HEK293T (cell line): ENCODE measurements around the gene MRC1.

Experiments
- ARNT ChIP-seq: fragments of 450-650 bp; IDR thresholded peaks from 2 replicates; pipeline ENCODE4 v1.6.1; 2017; ENCODE audit warnings: mild to moderate bottlenecking
- BHLHE40 ChIP-seq: fragments of 450-650 bp; IDR thresholded peaks from 2 replicates; pipeline ENCODE4 v1.6.1; 2016; ENCODE audit warnings: mild to moderate bottlenecking, moderate library complexity, borderline replicate concordance
- FOXA1 ChIP-seq: fragments of 450-650 bp; IDR thresholded peaks from 2 replicates; pipeline ENCODE4 v1.6.1; 2016; ENCODE audit warnings: mild to moderate bottlenecking
- FOXK2 ChIP-seq: fragments of 450-650 bp; IDR thresholded peaks from 2 replicates; pipeline ENCODE4 v1.6.1; 2016; ENCODE audit warnings: mild to moderate bottlenecking
- FOXM1 ChIP-seq: fragments of 450-650 bp; IDR thresholded peaks from 2 replicates; pipeline ENCODE4 v1.6.1; 2017; ENCODE audit warnings: mild to moderate bottlenecking, borderline replicate concordance
- HDGF ChIP-seq: fragments of 450-650 bp; IDR thresholded peaks from 2 replicates; pipeline ENCODE4 v1.6.1; 2017; ENCODE audit warnings: antibody characterized with exemption, borderline replicate concordance
- NFRKB ChIP-seq: fragments of 450-650 bp; IDR thresholded peaks from 2 replicates; pipeline ENCODE4 v1.6.1; 2016; ENCODE audit warnings: mild to moderate bottlenecking, moderate library complexity
- PKNOX1 ChIP-seq: fragments of 450-650 bp; IDR thresholded peaks from 2 replicates; pipeline ENCODE4 v1.6.1; 2016
- SP1 ChIP-seq: fragments of 450-650 bp; IDR thresholded peaks from 2 replicates; pipeline ENCODE4 v1.6.1; 2017
- SUZ12 ChIP-seq: fragments of 450-650 bp; IDR thresholded peaks from 2 replicates; pipeline ENCODE4 v1.6.1; 2016; ENCODE audit warnings: mild to moderate bottlenecking

- TF ChIP-seq BHLHE40 (no peak), SP1 (no peak), HDGF (no peak), SUZ12 (no peak), ARNT (no peak), PKNOX1 (no peak), FOXA1 (no peak), FOXM1 (no peak), FOXK2 (no peak), NFRKB (no peak)
These were observed 26.5 kb downstream of the MRC1 start for GRCh38 chr10:17835688-17836087.
